ENCODE data around the gene DSTYK. TPM values are rescaled to one million over a fixed set of nuclear protein-coding genes. Genes with fewer than 3 reads are reported as not detected.

DSTYK gene
- total RNA-seq, 1 donor from 2014 or later: 15.4 TPM

DNA sequence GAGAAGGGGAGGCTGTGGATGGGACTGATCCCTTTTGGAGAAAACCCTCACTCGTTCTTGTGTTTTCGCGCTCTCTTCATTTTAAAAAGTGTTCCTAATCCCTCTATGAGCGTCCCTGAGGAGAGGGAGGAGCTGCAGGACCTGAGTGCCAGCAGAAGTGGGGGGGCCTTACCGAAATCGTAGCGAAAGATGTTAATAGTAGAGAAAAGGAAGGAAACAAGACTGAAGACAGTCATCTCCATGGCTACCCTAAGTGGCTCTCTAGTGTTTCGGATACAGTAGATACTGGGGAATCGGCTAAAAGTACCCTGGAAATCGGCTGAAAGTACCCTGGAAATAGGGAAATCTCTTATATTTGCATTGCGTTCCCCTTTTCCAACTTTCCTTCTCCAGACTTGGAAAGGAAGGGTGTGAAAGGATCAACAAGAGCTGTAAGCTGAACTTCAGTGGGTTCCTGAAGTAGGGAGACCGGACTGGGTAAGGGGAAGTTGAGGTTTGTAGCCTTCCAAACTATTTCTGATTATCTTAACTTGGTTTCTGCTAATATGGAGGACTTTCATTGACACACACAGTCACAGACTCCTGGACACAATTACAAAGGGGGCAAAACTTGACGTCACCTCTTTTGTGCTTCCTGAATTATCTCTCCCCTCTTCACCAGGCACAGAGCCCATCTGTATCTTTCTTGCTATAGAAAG is 486 bp upstream of the DSTYK start:
- FAIRE-seq: no peak
- no peak for DNase-seq (ENCODE audit: low read depth)
- peak overlapping the region; percentile 99 for H3K4me3 Mint-ChIP-seq (ENCODE audit: unreplicated experiment)
- peak overlapping the region; percentile 88 for H3K27ac ChIP-seq (ENCODE audit: low read depth, low read length)
- no peaks in the 10 kb centered on the region for H3K36me3 Mint-ChIP-seq (ENCODE audit: low read depth, unreplicated experiment)
- H4K20me1 ChIP-seq (ENCODE audit: insufficient read depth, low read length): peaks cover 7% of the 10 kb centered on the region
- H2AFZ ChIP-seq (ENCODE audit: low read depth, low read length): peak overlapping the region; percentile 92
- no peaks in the 10 kb centered on the region for H3K9me3 ChIP-seq (ENCODE audit: insufficient read depth, low read depth, low read length)
- H3K9me3 Mint-ChIP-seq (ENCODE audit: unreplicated experiment): no peaks in the 10 kb centered on the region
- no peaks in the 10 kb centered on the region for H3K36me3 ChIP-seq (ENCODE audit: insufficient read depth, low read length)
- H3K4me3 ChIP-seq (ENCODE audit: insufficient read depth, low read depth, low read length): peak overlapping the region; percentile 87
- H3K4me1 Mint-ChIP-seq (ENCODE audit: low read depth, unreplicated experiment): peaks cover 3% of the 10 kb centered on the region
- peak overlapping the region; percentile 92 for H3K4me2 ChIP-seq (ENCODE audit: low read length)
- H3K27me3 Mint-ChIP-seq (ENCODE audit: low read depth, unreplicated experiment): no peaks in the 10 kb centered on the region
- TF ChIP-seq, protein P1, sequence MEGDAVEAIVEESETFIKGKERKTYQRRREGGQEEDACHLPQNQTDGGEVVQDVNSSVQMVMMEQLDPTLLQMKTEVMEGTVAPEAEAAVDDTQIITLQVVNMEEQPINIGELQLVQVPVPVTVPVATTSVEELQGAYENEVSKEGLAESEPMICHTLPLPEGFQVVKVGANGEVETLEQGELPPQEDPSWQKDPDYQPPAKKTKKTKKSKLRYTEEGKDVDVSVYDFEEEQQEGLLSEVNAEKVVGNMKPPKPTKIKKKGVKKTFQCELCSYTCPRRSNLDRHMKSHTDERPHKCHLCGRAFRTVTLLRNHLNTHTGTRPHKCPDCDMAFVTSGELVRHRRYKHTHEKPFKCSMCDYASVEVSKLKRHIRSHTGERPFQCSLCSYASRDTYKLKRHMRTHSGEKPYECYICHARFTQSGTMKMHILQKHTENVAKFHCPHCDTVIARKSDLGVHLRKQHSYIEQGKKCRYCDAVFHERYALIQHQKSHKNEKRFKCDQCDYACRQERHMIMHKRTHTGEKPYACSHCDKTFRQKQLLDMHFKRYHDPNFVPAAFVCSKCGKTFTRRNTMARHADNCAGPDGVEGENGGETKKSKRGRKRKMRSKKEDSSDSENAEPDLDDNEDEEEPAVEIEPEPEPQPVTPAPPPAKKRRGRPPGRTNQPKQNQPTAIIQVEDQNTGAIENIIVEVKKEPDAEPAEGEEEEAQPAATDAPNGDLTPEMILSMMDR (IDR thresholded peaks at IDR 0.05; ENCODE audit: insufficient read depth, low read depth, low read length): no peak
- no peak for TF ChIP-seq EZH2 (IDR thresholded peaks at IDR 0.05; ENCODE audit: insufficient read depth, low read length)
- no peaks in the 10 kb centered on the region for H3K27me3 ChIP-seq (ENCODE audit: insufficient read depth, low read length)
- H3K79me2 ChIP-seq (ENCODE audit: insufficient read depth, low read length): peaks cover 38% of the 10 kb centered on the region
- peak overlapping the region; percentile 67 for H3K27ac Mint-ChIP-seq (ENCODE audit: unreplicated experiment)
- H3K9ac ChIP-seq (ENCODE audit: low read length): peak overlapping the region; percentile 95
- peaks cover 9% of the 10 kb centered on the region for H3K4me1 ChIP-seq (ENCODE audit: insufficient read depth, low read length)

DNA sequence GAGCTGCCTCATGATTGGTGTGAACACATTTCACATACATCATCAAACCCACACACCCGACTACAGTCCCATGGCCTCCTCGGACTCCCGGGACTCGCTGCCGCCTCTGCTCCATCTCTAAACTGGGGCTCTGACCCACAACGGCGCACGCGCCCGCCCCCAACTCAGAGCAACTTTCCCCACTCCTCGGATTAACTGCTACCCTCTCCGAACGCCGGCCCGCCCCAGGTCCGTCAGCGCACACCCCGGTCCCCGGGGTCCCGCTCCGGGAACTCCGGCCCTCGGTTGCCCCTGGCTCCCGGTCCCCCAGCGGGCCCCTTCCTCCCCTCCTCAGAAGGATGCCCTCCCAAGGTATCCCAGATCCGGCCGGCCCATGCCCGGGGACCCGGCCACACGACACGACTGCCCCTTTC is 740 bp downstream of the DSTYK start:
- H3K27me3 Mint-ChIP-seq (ENCODE audit: low read depth, unreplicated experiment): no peaks in the 10 kb centered on the region
- no peaks in the 10 kb centered on the region for H3K9me3 ChIP-seq (ENCODE audit: insufficient read depth, low read depth, low read length)
- TF ChIP-seq, protein P1 (IDR thresholded peaks at IDR 0.05; ENCODE audit: insufficient read depth, low read depth, low read length): no peak
- no peak for TF ChIP-seq EZH2 (IDR thresholded peaks at IDR 0.05; ENCODE audit: insufficient read depth, low read length)
- peak overlapping the region; percentile 88 for H3K27ac ChIP-seq (ENCODE audit: low read depth, low read length)
- H3K36me3 ChIP-seq (ENCODE audit: insufficient read depth, low read length): no peaks in the 10 kb centered on the region
- H3K4me3 ChIP-seq (ENCODE audit: insufficient read depth, low read depth, low read length): peak overlapping the region; percentile 87
- peak overlapping the region; percentile 92 for H2AFZ ChIP-seq (ENCODE audit: low read depth, low read length)
- H3K4me3 Mint-ChIP-seq (ENCODE audit: unreplicated experiment): peak overlapping the region; percentile 99
- peaks cover 3% of the 10 kb centered on the region for H3K4me1 Mint-ChIP-seq (ENCODE audit: low read depth, unreplicated experiment)
- H3K27ac Mint-ChIP-seq (ENCODE audit: unreplicated experiment): peak overlapping the region; percentile 92
- peaks cover 7% of the 10 kb centered on the region for H4K20me1 ChIP-seq (ENCODE audit: insufficient read depth, low read length)
- peak overlapping the region; percentile 92 for H3K4me2 ChIP-seq (ENCODE audit: low read length)
- peak overlapping the region; percentile 95 for H3K9ac ChIP-seq (ENCODE audit: low read length)
- FAIRE-seq (no peak), DNase-seq (ENCODE audit: low read depth) (no peak)
- H3K9me3 Mint-ChIP-seq (ENCODE audit: unreplicated experiment): no peaks in the 10 kb centered on the region
- no peaks in the 10 kb centered on the region for H3K27me3 ChIP-seq (ENCODE audit: insufficient read depth, low read length)
- peaks cover 47% of the 10 kb centered on the region for H3K79me2 ChIP-seq (ENCODE audit: insufficient read depth, low read length)
- peaks cover 9% of the 10 kb centered on the region for H3K4me1 ChIP-seq (ENCODE audit: insufficient read depth, low read length)
- H3K36me3 Mint-ChIP-seq (ENCODE audit: low read depth, unreplicated experiment): no peaks in the 10 kb centered on the region

DNA sequence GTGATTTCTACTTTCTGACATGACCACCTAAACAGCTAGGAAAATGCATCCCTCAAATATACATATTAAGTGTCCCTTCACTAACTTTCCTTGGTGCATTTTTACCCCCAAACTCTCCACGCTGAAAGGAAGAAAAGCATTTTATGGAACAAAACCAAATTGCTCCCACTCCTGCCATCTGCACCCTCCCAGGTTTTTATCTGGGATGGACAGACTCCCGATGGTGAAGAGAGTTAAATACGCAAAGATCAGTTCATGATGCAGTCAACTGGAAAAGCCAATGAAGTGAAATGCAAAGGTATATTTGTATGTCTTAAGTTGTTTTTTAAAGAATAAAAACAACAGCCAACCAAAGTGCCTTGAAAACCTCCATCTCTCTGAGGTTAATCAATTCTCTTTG is 2.7 kb downstream of the DSTYK start:
- Histone ChIP-seq H3K9ac (ENCODE audit: low read length) (no peak overlapping the region), H2AFZ (ENCODE audit: low read depth, low read length) (no peak overlapping the region), H3K79me2 (ENCODE audit: insufficient read depth, low read length) (peaks cover 58% of the 10 kb centered on the region), H3K4me3 (ENCODE audit: insufficient read depth, low read depth, low read length) (no peak overlapping the region), H3K27me3 (ENCODE audit: insufficient read depth, low read length) (no peaks in the 10 kb centered on the region), H4K20me1 (ENCODE audit: insufficient read depth, low read length) (peaks cover 7% of the 10 kb centered on the region), H3K27ac (ENCODE audit: low read depth, low read length) (no peak overlapping the region), H3K4me1 (ENCODE audit: insufficient read depth, low read length) (peaks cover 20% of the 10 kb centered on the region), H3K36me3 (ENCODE audit: insufficient read depth, low read length) (no peaks in the 10 kb centered on the region), H3K4me2 (ENCODE audit: low read length) (no peak overlapping the region), H3K9me3 (ENCODE audit: insufficient read depth, low read depth, low read length) (no peaks in the 10 kb centered on the region)
- TF ChIP-seq EZH2 (IDR thresholded peaks at IDR 0.05; ENCODE audit: insufficient read depth, low read length): no peak
- TF ChIP-seq, protein P1 (IDR thresholded peaks at IDR 0.05; ENCODE audit: insufficient read depth, low read depth, low read length): no peak
- DNase-seq (ENCODE audit: low read depth) (no peak), FAIRE-seq (no peak)
- no peak overlapping the region for H3K27ac Mint-ChIP-seq (ENCODE audit: unreplicated experiment)
- no peaks in the 10 kb centered on the region for H3K36me3 Mint-ChIP-seq (ENCODE audit: low read depth, unreplicated experiment)
- no peaks in the 10 kb centered on the region for H3K27me3 Mint-ChIP-seq (ENCODE audit: low read depth, unreplicated experiment)
- H3K9me3 Mint-ChIP-seq (ENCODE audit: unreplicated experiment): no peaks in the 10 kb centered on the region
- H3K4me1 Mint-ChIP-seq (ENCODE audit: low read depth, unreplicated experiment): peaks cover 14% of the 10 kb centered on the region
- no peak overlapping the region for H3K4me3 Mint-ChIP-seq (ENCODE audit: unreplicated experiment)

Measured in astrocyte (in vitro differentiated cells and primary cell).